GM13977 (cell line): ENCODE data around the gene DLG2.

Experiments
- DNase-seq: peaks from one replicate; pipeline ENCODE4 v3.0.0; 2012; ENCODE audit warnings: low spot score
- in situ Hi-C: fragments of 300-500 bp; cut with MboI; formaldehyde crosslinking; loops from one replicate; pipeline ENCODE4 v1.12.0; 2022; ENCODE audit warnings: low sequenced_read_pairs, low pct_unique_long_range_greater_than_20kb, mixed read lengths, inconsistent platforms; ENCODE audit not compliant: unreplicated experiment
- TF ChIP-seq, protein P1 (sequence below): IDR thresholded peaks from 2 replicates; pipeline ENCODE4 v1.5.1; 2012; ENCODE audit warnings: mild to moderate bottlenecking, control low read depth; ENCODE audit not compliant: insufficient read depth; ENCODE audit errors: extremely low read depth, missing control alignments

Gene DLG2

DNA sequence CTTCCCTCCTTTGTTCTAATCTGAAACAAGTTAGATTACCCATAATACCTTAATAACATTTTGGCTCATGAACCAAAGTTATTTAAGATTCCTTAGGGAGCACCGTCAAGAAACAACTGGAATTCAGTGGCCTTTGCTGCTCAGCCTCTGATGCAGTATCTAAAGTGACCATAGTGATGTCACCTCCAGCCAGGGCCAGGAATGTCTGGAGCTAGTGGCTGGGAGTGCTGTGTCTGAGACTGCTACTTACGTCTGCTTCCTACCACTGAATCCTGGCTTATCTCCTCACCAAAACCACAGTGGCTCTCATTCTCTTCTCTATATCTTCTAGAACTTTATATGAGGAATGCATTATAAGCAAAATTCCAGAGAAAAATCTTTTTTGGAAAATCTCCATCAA is 658.0 kb downstream of the DLG2 start:
- in situ Hi-C loops, result no loop called here
- TF ChIP-seq, protein P1, sequence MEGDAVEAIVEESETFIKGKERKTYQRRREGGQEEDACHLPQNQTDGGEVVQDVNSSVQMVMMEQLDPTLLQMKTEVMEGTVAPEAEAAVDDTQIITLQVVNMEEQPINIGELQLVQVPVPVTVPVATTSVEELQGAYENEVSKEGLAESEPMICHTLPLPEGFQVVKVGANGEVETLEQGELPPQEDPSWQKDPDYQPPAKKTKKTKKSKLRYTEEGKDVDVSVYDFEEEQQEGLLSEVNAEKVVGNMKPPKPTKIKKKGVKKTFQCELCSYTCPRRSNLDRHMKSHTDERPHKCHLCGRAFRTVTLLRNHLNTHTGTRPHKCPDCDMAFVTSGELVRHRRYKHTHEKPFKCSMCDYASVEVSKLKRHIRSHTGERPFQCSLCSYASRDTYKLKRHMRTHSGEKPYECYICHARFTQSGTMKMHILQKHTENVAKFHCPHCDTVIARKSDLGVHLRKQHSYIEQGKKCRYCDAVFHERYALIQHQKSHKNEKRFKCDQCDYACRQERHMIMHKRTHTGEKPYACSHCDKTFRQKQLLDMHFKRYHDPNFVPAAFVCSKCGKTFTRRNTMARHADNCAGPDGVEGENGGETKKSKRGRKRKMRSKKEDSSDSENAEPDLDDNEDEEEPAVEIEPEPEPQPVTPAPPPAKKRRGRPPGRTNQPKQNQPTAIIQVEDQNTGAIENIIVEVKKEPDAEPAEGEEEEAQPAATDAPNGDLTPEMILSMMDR, result no peak
- no peak for DNase-seq

DNA sequence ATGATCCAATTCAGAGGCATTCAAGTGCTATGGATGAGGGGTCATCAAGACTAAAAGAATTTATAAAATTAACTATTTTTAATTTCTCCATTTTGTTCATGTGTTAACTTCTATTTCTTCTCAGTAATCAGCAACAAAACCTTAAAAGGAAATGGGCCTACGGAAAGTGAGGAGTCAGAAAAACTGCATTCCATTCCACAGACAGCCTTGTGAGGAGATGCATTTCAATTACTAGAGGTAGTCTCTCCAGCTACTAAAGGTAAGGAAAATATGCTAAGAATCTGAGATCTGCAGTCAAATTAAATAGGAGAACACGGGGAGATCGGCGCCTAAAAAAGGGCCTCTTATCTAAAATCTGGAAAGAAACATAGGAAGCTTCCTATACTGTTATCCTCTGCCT is 661.7 kb downstream of the DLG2 start:
- DNase-seq, result no peak
- TF ChIP-seq, protein P1, result no peak
- in situ Hi-C loops, result no loop called here

DNA sequence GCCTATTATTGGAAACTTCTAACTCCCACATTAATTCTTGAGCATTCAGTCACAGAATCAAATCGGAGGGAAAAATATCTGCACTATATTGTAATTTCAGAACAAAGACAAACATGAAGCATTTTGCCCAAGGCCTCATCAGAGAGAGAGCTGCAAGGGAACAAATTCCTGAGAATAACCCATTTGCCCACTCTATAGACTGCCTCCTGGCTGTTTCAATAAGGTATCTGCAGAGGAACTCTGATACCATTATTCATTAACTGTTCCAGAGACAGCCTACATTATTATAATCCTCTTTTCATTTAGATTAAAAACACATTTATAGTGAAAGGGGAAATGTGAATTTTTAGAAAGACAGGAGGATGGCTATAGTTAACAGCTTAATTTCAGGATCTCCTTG is 663.9 kb downstream of the DLG2 start:
- in situ Hi-C loops, result no loop called here
- TF ChIP-seq, protein P1, result no peak
- DNase-seq, result no peak

DNA sequence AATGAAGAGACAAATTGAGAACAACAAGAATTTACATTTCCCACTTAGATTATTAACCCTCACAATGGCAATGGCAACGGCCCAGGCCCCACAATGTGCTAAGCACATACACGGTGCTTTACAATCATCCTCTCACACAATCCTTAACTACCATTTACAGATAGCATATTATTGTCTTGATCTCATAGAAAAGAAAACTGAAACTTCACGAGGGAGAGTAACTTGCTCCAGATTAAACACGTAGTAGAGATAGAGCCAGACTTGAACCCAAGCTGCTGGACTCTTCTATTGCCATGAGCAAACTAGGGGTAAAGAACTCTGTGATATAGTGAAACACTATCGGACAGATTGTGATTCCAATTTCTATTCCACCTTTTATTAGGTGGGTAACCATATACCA is 665.1 kb downstream of the DLG2 start:
- TF ChIP-seq, protein P1, result no peak
- no peak for DNase-seq
- in situ Hi-C loops, result no loop called here

DNA sequence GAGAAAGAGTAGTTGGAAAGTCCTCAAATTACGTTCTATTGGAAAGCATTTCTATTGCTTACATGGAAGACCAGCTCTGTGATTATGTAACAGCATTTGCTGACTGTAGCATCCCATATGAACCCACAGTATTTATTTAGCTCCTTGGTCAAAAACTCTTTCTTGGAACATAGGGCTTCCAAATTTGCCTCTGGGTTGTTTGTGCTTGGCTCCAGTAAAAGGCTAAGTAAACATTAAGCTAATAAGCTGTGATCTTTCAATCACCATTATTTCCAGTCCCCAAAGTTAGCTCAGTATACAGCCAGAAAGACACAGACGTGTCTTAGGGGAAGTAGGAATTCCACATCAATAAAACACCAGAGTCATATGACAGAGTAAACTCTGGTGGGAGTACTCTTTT is 668.8 kb downstream of the DLG2 start:
- TF ChIP-seq, protein P1, result no peak
- DNase-seq, result no peak
- in situ Hi-C loops, result no loop called here

DNA sequence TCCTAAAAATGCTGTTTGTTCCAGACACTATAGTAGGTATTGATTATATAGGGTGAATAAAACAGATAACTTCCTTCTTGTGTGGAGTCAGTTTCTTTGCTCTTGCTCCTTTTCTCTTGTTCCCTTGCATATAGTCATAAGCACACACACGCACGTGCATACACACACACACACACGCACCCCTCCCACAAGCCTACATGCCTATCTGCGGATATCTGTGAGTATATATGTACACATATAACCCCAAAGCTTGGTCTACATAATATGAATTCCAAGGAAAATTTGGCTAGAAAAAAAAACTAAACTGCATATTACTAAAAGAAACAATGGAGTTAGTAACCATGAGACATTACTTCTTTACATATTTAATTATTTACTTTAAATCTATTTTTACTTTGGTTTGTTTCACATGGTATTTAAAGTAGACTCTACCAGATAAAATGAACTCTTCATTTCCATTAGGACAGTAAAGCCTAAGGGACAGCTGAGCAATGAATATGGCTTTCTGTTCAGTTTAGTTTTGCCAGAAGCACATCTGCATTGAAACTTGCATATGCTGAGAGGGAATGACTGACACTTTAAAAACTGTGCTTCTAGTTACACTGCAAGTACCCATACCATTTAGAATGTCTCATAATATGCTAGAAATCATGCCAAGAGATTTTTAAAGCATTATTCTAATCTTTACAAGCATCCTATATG is 676.4 kb downstream of the DLG2 start:
- no peak for DNase-seq
- in situ Hi-C loops, result no loop called here
- TF ChIP-seq, protein P1, result no peak
